Gastroesophageal sphincter (tissue), 4 donors: ENCODE results near the gene ARHGEF19. TPM values are rescaled to one million over a fixed set of nuclear protein-coding genes. Genes with fewer than 3 reads are reported as not detected.

Experiments used
- ATAC-seq: fragments of 150-250 bp; one replicate; pipeline ENCODE4 v1.9.1; 2016; ENCODE audit warnings: mild to moderate bottlenecking, moderate library complexity
- H3K27ac ChIP-seq, 4 donors: fragments of 200-600 bp; sonication (generic) in 3 of 4; 1 replicate in 3 of 4; 2 replicates in 1 of 4; pipeline ENCODE4 v1.5.1; 2016 to 2019
- H3K27me3 ChIP-seq: fragments of 200-600 bp; sonication (generic); one replicate; pipeline ENCODE4 v1.5.1; 2019
- H3K36me3 ChIP-seq, 2 donors: fragments of 200-600 bp; sonication (generic); one replicate each; pipeline ENCODE4 v1.5.1; 2019; ENCODE audit warnings: control low read depth in 1 of 2
- H3K4me1 ChIP-seq, 3 donors: fragments of 200-600 bp; sonication (generic); 1 replicate in 2 of 3; 2 replicates in 1 of 3; pipeline ENCODE4 v1.5.1; 2016 to 2019; ENCODE audit warnings: control low read depth in 2 of 3
- H3K4me3 ChIP-seq, 2 donors: fragments of 200-600 bp; sonication (generic); one replicate each; pipeline ENCODE4 v1.5.1; 2019; ENCODE audit warnings: mild to moderate bottlenecking in 1 of 2, moderate library complexity in 1 of 2
- H3K9me3 ChIP-seq, 3 donors: fragments of 200-600 bp; sonication (generic); one replicate each; pipeline ENCODE4 v1.5.1; 2017 to 2019; ENCODE audit warnings: control low read depth in 2 of 3
- CTCF ChIP-seq, 4 experiments: fragments of 200-600 bp in 2 of 4; fragments of 450-650 bp in 2 of 4; sonication (generic) in 1 of 4; IDR thresholded peaks; one replicate each; pipeline ENCODE4 v1.5.1; 2017 to 2019; ENCODE audit warnings: antibody characterized with exemption in 4 of 4, mild to moderate bottlenecking in 2 of 4, moderate library complexity in 2 of 4
- EP300 ChIP-seq: sonication (generic); formaldehyde crosslinking; IDR thresholded peaks from one replicate; pipeline ENCODE4 v1.6.1; 2017; ENCODE audit warnings: antibody characterized with exemption, mild to moderate bottlenecking
- POLR2A ChIP-seq, 2 donors: fragments of 450-650 bp; IDR thresholded peaks; one replicate each; pipeline ENCODE4 v1.6.1; 2017; ENCODE audit warnings: antibody characterized with exemption in 2 of 2, mild to moderate bottlenecking in 2 of 2, moderate library complexity in 1 of 2
- POLR2AphosphoS5 ChIP-seq: sonication (generic); formaldehyde crosslinking; IDR thresholded peaks from one replicate; pipeline ENCODE4 v1.6.1; 2017; ENCODE audit warnings: antibody characterized with exemption
- whole genome bisulfite sequencing, 2 donors: methylation state at CpG; one replicate each; pipeline ENCODE4 v1.1.5; 2018; ENCODE audit warnings: low coverage in 1 of 2; 5-methylcytosine and 5-hydroxymethylcytosine counted together
- total RNA-seq, 4 donors: library from RNA; depleted of rRNA; stranded (reverse); fragments of >200 nt; gene quantifications; one replicate each; pipeline ENCODE4 v1.1.0, GENCODE V29; 2016

ARHGEF19 gene
- total RNA-seq, 4 donors from 2014 or later = 2.8 to 3.6 (median 3.4) TPM

- Histone ChIP-seq H3K27me3 (no peaks in the 10 kb centered on the region), H3K4me3 (peak overlapping the region; percentile 42 to 63), H3K36me3 (no peaks in the 10 kb centered on the region), H3K4me1 (peaks cover 0 to 31% (median 11%) of the 10 kb centered on the region in 3 donors), H3K9me3 (no peaks in the 10 kb centered on the region), H3K27ac (peak overlapping the region in 1 of 4 donors; percentile 61)
- TF ChIP-seq EP300 (no peak), CTCF (IDR thresholded peaks at IDR 0.05) (no peak), POLR2A (IDR thresholded peaks at IDR 0.05) (no peak)
- peak; percentile 53 for ATAC-seq
- 4% methylated on average over 12 of the region's 60 CpGs; no CpG with 5 or more reads in 1 of the 2 donors for WGBS, 2 donors
Observed at GRCh38 chr1:16167331-16168143, 44.9 kb downstream of the ARHGEF19 start.

- 0% methylated on average over 1 of the region's 2 CpGs for WGBS, 2 donors
- Histone ChIP-seq H3K4me3 (no peak overlapping the region), H3K36me3 (no peaks in the 10 kb centered on the region), H3K9me3 (no peaks in the 10 kb centered on the region), H3K27me3 (no peaks in the 10 kb centered on the region), H3K27ac (no peak overlapping the region), H3K4me1 (peaks cover 0 to 31% (median 11%) of the 10 kb centered on the region in 3 donors)
- no peak for ATAC-seq
- TF ChIP-seq CTCF (IDR thresholded peaks at IDR 0.05) (no peak), EP300 (no peak), POLR2AphosphoS5 (no peak), POLR2A (IDR thresholded peaks at IDR 0.05) (no peak)
Observed at GRCh38 chr1:16166117-16166516, 46.3 kb downstream of the ARHGEF19 start.

- H3K4me3 ChIP-seq = no peak overlapping the region
- ATAC-seq = no peak
- TF ChIP-seq POLR2AphosphoS5 = no peak
- no peak for TF ChIP-seq EP300
- TF ChIP-seq CTCF (IDR thresholded peaks at IDR 0.05) = no peak
- no peak for TF ChIP-seq POLR2A (IDR thresholded peaks at IDR 0.05)
- H3K4me1 ChIP-seq = peaks cover 0 to 31% (median 11%) of the 10 kb centered on the region in 3 donors
- no peaks in the 10 kb centered on the region for H3K27me3 ChIP-seq
- H3K9me3 ChIP-seq = no peaks in the 10 kb centered on the region
- no peaks in the 10 kb centered on the region for H3K36me3 ChIP-seq
- 74 to 86% methylated on average over 5 to 6 of the region's 7 CpGs for WGBS, 2 donors
- H3K27ac ChIP-seq = peak overlapping the region in 1 of 4 donors; percentile 14
Observed at GRCh38 chr1:16165548-16165947, 46.9 kb downstream of the ARHGEF19 start.

GRCh38 chr1:16165073-16165364 is 47.4 kb downstream of the ARHGEF19 start:
- TF ChIP-seq EP300 (no peak), POLR2AphosphoS5 (no peak), POLR2A (IDR thresholded peaks at IDR 0.05) (no peak), CTCF (IDR thresholded peaks at IDR 0.05) (no peak)
- Histone ChIP-seq H3K9me3 (no peaks in the 10 kb centered on the region), H3K27ac (peak overlapping the region in 1 of 4 donors; percentile 14), H3K4me3 (no peak overlapping the region), H3K36me3 (no peaks in the 10 kb centered on the region), H3K27me3 (no peaks in the 10 kb centered on the region), H3K4me1 (peaks cover 0 to 31% (median 11%) of the 10 kb centered on the region in 3 donors)
- WGBS, 2 donors = 38 to 100% methylated on average over 1 to 3 of the region's 5 CpGs
- no peak for ATAC-seq
